Renal cortical epithelial cell (primary cell): Measurements from ENCODE around the gene HOXD8. TPM values are rescaled to one million over a fixed set of nuclear protein-coding genes. Genes with fewer than 3 reads are reported as not detected.

Source experiments
- DNase-seq: peaks from one replicate; pipeline ENCODE4 v3.0.0-alpha.2; 2011; ENCODE audit warnings: low read depth
- total RNA-seq: library from RNA; depleted of rRNA; stranded (reverse); fragments of >200 nt; gene quantifications from 2 replicates; pipeline ENCODE4 v1.2.3, GENCODE V29; 2014

The HOXD8 gene
- total RNA-seq, 1 donor from 2014 or later = 41.9 TPM

DNA sequence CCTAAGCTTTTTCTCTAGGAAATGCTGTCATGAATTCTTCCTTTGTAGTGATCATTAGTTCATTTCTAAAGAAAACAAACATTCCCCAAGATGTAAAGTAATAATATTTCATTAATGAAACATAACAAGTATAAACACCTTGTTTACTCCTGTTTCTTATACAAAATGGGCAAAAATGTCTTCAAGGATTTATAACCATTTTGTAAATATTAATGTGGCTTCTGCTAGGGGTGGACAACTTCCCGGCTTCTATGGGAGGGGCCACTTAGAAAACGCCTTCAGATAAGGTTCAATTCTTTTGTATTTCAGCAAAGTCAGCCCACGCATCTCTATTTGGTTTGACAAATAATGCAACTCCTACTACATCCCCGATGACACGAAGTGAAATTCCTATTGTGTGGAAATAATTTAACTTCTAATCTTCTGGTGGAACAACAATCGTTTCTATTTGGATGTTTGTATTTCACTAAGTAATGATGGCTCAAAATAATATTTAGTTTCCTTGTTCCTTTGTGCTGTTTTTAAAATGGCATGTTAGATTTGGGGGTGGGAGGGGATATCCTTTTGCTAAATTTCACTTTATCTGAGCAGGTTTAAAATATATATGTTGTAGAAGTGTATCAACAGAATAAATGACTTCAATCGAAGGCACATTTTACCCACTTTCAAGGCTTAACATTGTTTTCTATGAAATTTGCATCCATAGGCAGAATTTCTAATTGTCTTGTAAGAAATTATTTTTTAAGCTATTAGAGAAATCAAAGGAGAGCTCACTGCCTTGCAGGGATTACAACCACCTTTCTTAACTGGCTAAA, 44.3 kb downstream of the HOXD8 start:
- no peak for DNase-seq

DNA sequence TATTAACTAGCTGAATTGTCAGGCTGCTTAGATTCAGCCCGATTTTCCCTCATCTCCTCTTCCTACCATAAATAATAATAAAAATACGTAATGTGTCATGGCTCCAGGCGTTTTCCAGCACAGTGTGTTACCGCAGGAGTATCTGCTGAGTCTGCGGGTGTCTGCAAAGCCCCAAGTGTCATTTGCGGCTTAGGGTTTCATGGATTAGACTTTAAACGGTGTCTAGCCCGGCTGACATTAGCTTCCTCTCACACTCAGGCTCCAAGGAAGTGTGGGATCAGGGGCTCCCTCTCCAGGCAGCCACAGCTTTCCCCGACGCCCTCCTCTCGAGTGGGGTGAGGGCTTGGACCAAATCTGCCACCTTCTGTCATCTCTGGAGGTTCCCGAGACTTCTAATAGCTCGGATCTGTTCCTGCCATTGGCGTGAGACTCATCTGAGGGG, 44.9 kb downstream of the HOXD8 start:
- peak; percentile 78 for DNase-seq

DNA sequence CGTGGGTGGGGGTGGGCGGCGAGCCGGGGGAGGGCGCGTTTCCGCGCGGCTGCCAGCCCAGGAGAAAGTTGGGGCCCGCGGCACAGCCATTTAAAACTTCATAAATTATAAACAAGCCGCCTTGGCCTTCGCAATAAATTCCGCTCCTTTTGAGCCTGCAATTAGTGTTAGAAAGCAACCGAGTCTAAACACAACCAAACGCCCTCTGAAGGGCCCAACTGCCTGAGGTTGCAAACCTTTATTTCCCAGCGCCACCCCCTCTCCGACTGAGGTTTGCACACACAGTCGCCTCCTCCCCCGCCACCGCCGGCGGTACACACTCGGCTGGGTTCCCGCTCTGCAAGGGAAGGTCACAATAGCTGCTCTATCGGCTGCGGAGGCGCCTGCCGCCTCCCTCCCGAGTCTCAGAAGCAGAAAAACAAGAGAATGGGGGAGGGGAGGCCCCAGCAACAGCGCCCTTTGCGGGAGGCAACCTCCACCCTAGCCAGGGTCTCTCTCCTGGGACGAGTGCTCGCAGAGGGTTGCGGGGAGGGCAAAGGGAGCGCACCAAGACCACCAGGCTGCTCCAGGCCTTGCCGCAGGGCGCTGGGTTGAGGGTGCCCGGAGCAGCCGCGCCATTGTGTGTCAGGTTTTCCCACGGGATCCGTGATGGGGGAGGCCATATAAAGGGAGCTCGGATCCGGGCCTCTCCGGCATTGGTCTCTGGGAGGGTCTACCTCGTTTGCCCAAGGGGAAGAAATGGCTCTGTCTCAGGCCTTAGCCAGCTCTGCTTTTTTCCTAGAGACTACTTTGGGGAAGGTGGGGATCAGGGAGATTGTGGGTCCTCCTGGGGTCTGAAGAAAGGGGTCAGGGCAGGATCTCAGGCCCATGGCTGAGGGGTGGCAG, 45.6 kb downstream of the HOXD8 start:
- DNase-seq = peak; percentile 76

- no peak for DNase-seq
Measured at GRCh38 chr2:176175709-176176607, 46.5 kb downstream of the HOXD8 start.

GRCh38 chr2:176177580-176178037, 48.1 kb downstream of the HOXD8 start:
- no peak for DNase-seq

DNA sequence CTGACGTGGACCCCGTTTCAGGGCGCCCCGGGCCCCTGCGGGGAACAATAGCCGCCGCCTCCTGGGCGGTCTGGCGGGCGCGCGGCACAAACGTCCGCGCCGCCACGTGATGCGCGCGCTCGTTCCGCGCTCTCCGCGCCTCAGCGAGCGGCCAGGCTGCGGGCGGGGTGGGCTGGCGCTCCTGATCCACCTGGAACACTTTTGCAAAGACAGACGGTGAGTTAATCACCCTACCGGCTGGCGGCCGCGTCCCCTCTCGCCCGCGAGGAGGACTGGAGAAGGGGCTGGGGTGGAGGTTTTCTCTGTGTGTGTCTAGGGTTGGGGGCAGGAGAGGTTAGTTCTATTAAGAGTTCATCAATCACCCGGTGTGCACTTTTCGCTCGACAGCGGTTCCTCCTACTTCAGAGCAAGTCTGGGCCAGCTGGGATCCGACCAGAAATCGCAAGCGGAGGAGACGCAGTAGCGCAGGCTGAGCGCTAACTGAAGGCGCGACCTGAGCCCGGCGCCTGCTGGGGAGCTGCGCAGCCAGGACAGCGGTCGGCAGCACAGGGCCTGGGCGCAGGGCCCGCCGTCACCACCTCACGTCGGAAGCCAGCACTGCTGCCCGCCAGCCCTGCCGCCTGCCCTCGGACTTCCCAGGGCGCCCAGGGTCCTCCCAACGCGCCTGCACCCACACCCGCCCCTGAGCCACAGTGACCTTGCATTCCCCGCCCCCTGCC, 48.7 kb downstream of the HOXD8 start:
- DNase-seq = peak; percentile 77

- peak; percentile 96 for DNase-seq
Measured at GRCh38 chr2:176178757-176179295, 49.3 kb downstream of the HOXD8 start.

- no peak for DNase-seq
Measured at GRCh38 chr2:176181551-176181950, 52.0 kb downstream of the HOXD8 start.

Other genes with a start within 250 kb of the HOXD8 start
- gene LNPK, start 127.4 kb upstream of the HOXD8 start, total RNA-seq = 34.9 and 45.8 TPM in 2 replicates
- gene EVX2, start 45.7 kb upstream of the HOXD8 start, total RNA-seq = not detected in 2 replicates
- not detected in 2 replicates for gene HOXD13, start 37.0 kb upstream of the HOXD8 start, total RNA-seq
- not detected in 2 replicates for gene HOXD12, start 29.9 kb upstream of the HOXD8 start, total RNA-seq
- gene HOXD11, start 22.4 kb upstream of the HOXD8 start, total RNA-seq = 4.7 and 10.5 TPM in 2 replicates
- gene HOXD10, start 12.9 kb upstream of the HOXD8 start, total RNA-seq = 3.3 and 33.5 TPM in 2 replicates
- 2.4 and 15.7 TPM in 2 replicates for gene HOXD9, start 7.0 kb upstream of the HOXD8 start, total RNA-seq
- 6.6 and 23.2 TPM in 2 replicates for gene HOXD4, start 21.8 kb downstream of the HOXD8 start, total RNA-seq
- 2.3 and 26.9 TPM in 2 replicates for gene HOXD3, start 27.6 kb downstream of the HOXD8 start, total RNA-seq
- gene HOXD1, start 59.0 kb downstream of the HOXD8 start, total RNA-seq = 4.2 and 15.7 TPM in 2 replicates
- gene MTX2, start 139.7 kb downstream of the HOXD8 start, total RNA-seq = 35.3 and 40.7 TPM in 2 replicates